SK-N-SH (cell line): ENCODE measurements around the gene MT1H.

Source experiments
- EZH2phosphoT487 ChIP-seq: fragments of 200-600 bp; sonication (generic); IDR thresholded peaks from 2 replicates; pipeline ENCODE4 v1.6.1; 2017; ENCODE audit warnings: low read depth, mixed run types, mild to moderate bottlenecking, antibody characterized with exemption, moderate library complexity, borderline replicate concordance
- FOXJ3 ChIP-seq: sonication (generic); formaldehyde crosslinking; IDR thresholded peaks from 2 replicates; pipeline ENCODE4 v1.5.1; 2020; ENCODE audit warnings: mild to moderate bottlenecking, missing genetic modification reagents
- POLR2AphosphoS5 ChIP-seq: IDR thresholded peaks from 2 replicates; pipeline ENCODE4 v1.6.1; 2012; ENCODE audit warnings: low read depth, low read length
- RCOR1 ChIP-seq: fragments of 150-350 bp; IDR thresholded peaks from 2 replicates; pipeline ENCODE4 v1.6.1; 2017; ENCODE audit warnings: antibody characterized with exemption, low read length
- TF ChIP-seq, protein P1 (sequence below): IDR thresholded peaks from 2 replicates; pipeline ENCODE4 v1.6.1; 2012; ENCODE audit warnings: mild to moderate bottlenecking, low read depth, low read length, moderate library complexity
- TF ChIP-seq, protein P2 (sequence below): fragments of 200-600 bp; sonication (generic); IDR thresholded peaks from 2 replicates; pipeline ENCODE4 v1.6.1; 2017; ENCODE audit warnings: antibody characterized with exemption, mild to moderate bottlenecking, moderate library complexity
- TF ChIP-seq, protein P3 (sequence below): IDR thresholded peaks from 2 replicates; pipeline ENCODE4 v1.4.0; 2012; ENCODE audit warnings: low read depth

DNA sequence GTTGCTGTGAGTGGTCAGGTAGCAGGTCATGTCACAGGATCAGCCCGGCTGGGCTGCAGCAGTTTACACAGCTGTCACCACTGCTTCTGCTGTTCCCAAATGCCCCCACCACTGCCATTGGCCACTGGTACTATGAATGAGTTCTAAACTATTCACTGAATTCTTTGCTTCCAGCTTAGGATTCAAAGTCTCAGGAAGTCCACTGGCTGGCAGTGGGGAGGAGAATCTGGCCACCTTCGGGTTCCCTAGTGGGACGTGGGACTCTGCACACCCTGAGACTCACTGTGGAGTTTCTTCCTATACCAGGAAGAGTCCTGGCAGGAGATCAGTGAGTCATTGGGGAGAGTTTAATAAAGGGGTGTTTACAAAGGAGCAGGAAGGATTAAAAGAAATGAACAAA lies 19.6 kb downstream of the MT1H start:
- TF ChIP-seq, protein P1, sequence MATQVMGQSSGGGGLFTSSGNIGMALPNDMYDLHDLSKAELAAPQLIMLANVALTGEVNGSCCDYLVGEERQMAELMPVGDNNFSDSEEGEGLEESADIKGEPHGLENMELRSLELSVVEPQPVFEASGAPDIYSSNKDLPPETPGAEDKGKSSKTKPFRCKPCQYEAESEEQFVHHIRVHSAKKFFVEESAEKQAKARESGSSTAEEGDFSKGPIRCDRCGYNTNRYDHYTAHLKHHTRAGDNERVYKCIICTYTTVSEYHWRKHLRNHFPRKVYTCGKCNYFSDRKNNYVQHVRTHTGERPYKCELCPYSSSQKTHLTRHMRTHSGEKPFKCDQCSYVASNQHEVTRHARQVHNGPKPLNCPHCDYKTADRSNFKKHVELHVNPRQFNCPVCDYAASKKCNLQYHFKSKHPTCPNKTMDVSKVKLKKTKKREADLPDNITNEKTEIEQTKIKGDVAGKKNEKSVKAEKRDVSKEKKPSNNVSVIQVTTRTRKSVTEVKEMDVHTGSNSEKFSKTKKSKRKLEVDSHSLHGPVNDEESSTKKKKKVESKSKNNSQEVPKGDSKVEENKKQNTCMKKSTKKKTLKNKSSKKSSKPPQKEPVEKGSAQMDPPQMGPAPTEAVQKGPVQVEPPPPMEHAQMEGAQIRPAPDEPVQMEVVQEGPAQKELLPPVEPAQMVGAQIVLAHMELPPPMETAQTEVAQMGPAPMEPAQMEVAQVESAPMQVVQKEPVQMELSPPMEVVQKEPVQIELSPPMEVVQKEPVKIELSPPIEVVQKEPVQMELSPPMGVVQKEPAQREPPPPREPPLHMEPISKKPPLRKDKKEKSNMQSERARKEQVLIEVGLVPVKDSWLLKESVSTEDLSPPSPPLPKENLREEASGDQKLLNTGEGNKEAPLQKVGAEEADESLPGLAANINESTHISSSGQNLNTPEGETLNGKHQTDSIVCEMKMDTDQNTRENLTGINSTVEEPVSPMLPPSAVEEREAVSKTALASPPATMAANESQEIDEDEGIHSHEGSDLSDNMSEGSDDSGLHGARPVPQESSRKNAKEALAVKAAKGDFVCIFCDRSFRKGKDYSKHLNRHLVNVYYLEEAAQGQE, result no peak
- no peak for TF ChIP-seq EZH2phosphoT487
- no peak for TF ChIP-seq FOXJ3 (CRISPR knock-in tag)
- TF ChIP-seq, protein P2, sequence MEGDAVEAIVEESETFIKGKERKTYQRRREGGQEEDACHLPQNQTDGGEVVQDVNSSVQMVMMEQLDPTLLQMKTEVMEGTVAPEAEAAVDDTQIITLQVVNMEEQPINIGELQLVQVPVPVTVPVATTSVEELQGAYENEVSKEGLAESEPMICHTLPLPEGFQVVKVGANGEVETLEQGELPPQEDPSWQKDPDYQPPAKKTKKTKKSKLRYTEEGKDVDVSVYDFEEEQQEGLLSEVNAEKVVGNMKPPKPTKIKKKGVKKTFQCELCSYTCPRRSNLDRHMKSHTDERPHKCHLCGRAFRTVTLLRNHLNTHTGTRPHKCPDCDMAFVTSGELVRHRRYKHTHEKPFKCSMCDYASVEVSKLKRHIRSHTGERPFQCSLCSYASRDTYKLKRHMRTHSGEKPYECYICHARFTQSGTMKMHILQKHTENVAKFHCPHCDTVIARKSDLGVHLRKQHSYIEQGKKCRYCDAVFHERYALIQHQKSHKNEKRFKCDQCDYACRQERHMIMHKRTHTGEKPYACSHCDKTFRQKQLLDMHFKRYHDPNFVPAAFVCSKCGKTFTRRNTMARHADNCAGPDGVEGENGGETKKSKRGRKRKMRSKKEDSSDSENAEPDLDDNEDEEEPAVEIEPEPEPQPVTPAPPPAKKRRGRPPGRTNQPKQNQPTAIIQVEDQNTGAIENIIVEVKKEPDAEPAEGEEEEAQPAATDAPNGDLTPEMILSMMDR, result no peak
- TF ChIP-seq, protein P3, sequence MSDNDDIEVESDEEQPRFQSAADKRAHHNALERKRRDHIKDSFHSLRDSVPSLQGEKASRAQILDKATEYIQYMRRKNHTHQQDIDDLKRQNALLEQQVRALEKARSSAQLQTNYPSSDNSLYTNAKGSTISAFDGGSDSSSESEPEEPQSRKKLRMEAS, result no peak
- TF ChIP-seq RCOR1, result no peak
- TF ChIP-seq POLR2AphosphoS5, result no peak
